HUDEP-2 (cell line): ENCODE measurements around the gene C10orf71.

Experiments used
- DNase-seq, 76 experiments: peaks; one replicate each; lab custom pipeline; 2025; ENCODE audit not compliant: unreplicated experiment in 76 of 76; lab: John Stamatoyannopoulos, UW

The C10orf71 gene

GRCh38 chr10:49332768-49333167 lies 33.8 kb downstream of the C10orf71 start:
- DNase-seq: no peak

DNA sequence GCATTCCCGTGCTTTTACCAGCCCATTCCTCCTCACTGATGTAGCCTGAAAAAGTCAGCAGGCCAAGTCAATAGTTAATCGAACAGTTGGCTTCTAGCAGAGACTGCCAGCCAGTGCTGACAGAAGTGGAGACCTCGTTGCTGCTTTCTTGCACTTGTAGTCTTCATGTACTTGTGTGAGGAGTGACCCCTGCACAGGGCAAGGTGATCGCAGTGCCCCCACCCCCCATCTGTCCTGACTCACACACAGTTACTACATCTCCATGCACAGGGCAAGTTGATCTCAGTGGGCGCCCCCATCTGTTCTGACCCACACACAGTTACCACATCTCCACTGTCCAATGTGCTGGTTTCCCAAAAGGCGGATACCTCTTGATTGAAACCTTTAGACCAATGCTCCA lies 34.2 kb downstream of the C10orf71 start:
- no peak for DNase-seq

DNA sequence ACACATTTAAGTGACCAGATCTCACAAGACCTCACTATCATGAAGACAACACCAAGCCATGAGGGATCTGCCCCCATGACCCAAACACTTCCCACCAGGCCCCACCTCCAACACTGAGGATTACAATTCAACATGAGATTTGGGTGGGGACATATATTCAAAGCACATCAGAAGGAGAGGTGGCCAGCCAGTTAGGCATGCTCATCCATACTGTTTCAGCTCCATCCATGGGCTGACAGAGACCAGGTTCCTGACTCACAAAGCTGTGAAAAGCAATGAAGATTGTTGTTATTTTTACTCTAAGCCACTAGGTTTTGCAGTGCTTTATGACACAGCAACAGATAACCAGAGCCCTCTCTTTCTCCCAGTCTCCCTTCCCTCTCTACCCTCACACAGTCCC lies 36.0 kb downstream of the C10orf71 start:
- no peak for DNase-seq

GRCh38 chr10:49335364-49335972 lies 36.5 kb downstream of the C10orf71 start:
- DNase-seq: no peak

- no peak for DNase-seq
These were observed 39.6 kb downstream of the C10orf71 start for GRCh38 chr10:49338604-49339003.

- DNase-seq: no peak
These were observed 45.9 kb downstream of the C10orf71 start for GRCh38 chr10:49344840-49345239.

DNA sequence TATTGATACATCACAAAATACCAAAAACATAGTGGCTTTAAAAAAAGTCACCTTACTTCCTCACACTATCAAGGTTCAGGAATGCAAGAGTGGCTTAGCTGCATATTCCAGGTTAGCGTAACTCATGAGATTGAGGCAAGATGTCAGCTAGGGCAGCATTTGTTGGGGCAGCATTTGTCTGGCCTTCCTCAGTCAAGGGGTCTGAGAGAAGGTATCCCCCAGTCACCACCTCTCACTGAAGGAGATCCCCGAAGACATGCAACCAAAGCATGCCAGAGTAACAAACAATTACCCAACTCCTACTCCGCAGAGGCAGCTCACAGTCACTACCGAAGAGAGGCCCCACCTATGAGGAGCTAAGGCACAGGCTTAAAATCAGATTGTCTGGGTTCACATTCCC lies 48.4 kb downstream of the C10orf71 start:
- DNase-seq: no peak

DNA sequence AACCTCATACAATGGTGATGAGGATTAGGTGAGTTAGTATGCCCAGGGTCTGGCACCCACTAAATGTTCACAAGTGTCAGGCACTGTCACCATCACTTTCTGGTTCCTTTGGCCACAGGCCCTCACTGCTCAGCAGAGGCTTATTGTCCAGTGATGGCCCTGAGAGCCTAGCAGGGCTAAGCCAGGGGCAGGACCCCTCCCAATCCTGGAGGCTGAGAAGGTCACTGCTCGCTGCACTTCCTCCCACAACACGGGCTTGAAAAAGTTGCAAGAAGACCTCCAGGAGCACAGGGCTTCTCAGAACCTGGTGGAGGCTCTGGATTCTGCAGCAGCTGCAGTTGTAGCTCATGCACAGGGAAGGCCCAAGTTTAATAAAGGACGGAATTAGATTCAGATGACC lies 48.9 kb downstream of the C10orf71 start:
- no peak for DNase-seq

DNA sequence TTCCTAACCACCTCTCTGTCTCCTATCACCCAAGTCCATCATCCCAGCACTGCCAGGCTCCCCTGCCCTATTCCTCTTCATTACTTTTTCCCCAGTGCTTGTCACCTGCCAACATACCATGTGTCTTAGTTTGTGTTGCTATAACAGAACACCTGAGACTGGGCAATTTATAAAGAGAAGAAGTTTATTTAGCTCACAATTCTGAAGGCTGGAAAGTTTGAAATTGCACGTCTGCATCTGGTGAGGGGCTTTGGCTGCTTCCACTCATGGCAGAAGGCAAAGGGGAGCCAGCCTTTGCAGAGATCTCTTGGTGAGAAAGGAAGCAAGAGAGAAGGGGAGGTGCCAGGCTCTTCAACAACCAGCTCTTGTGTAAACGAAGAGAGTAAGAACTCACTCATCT lies 49.6 kb downstream of the C10orf71 start:
- DNase-seq: no peak

DNA sequence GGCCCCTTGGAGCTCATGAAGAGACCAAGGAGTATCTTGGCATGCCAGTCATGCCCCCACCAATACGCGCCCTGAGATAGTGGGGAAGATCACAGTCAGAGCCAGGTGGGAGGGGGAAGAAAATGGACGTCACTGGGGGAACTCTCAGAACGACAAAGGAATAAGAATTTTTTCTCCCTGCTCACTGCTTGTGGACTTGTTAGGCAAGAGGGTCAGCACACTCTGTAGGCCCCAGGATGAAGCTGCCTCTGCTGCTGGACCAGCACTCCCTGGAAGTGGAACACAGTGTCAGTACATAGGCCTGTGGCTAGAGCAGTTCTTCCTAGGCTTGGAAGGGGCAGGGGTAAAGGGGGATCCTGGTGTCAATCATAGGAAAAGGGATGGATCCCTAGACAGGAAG lies 50.4 kb downstream of the C10orf71 start:
- no peak for DNase-seq

GRCh38 chr10:49350138-49350537 lies 51.2 kb downstream of the C10orf71 start:
- no peak for DNase-seq

GRCh38 chr10:49350846-49351532 lies 52.0 kb downstream of the C10orf71 start:
- DNase-seq: no peak

- DNase-seq: no peak
These were observed 52.7 kb downstream of the C10orf71 start for GRCh38 chr10:49351669-49352068.

- DNase-seq: no peak
These were observed 53.4 kb downstream of the C10orf71 start for GRCh38 chr10:49352323-49352722.

DNA sequence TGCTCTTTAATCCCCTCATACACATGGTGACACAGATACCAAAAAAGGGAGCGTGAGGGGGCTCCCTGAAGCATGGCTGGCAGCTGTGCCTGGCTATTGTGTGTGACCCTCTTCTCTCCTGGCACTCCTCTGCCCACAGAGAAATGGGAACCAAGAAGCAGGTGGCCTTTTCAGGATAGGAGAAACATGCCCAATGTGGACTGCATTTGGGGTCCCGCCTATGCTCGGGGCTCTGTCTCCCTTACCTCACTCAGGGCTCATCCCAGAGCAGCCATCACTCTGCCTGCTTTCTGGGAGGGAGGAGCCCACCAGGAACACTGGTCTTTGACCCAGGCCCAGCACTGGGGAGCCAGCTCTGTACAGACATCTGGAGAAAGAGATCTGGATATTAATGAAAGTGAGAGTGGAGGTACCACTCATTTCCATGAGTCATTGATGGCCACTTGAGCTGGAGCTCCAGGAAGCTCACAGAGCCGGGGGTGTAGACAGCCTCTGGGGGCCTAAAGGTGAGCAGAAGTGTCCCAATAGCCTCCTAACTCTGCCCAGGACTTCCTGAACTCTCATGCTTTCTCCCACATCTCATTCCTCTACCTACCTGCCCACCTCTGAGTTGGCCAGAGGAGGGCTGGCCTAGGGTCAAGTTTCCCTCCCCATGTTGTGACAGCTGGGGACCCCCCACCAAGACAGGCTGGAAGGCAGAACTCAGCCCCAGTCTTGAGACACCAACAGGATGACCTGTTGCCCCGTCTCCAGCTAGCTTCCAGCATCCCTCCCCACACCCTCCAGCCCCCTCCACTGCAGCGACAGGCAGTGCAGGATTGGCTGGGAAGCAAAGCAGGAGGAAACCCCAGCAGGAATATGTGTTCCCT lies 54.3 kb downstream of the C10orf71 start:
- no peak for DNase-seq

GRCh38 chr10:49353895-49354566 lies 55.1 kb downstream of the C10orf71 start:
- no peak for DNase-seq

- DNase-seq: no peak
These were observed 55.6 kb downstream of the C10orf71 start for GRCh38 chr10:49354593-49354992.

GRCh38 chr10:49355221-49355620 lies 56.3 kb downstream of the C10orf71 start:
- DNase-seq: no peak

GRCh38 chr10:49356181-49356580 lies 57.2 kb downstream of the C10orf71 start:
- no peak for DNase-seq

- no peak for DNase-seq
These were observed 58.0 kb downstream of the C10orf71 start for GRCh38 chr10:49356944-49357343.

- no peak for DNase-seq
These were observed 58.9 kb downstream of the C10orf71 start for GRCh38 chr10:49357910-49358309.
